Activated CD4-positive, alpha-beta T cell treated with anti-CD3 and anti-CD28 coated beads, Interleukin-2, amount 50 U/mL, for 1 hour (primary cell): ENCODE data around the gene HOXB5.

Source experiments
- DNase-seq: peaks from one replicate; pipeline ENCODE4 v3.0.0-alpha.2; 2020

The HOXB5 gene

DNA sequence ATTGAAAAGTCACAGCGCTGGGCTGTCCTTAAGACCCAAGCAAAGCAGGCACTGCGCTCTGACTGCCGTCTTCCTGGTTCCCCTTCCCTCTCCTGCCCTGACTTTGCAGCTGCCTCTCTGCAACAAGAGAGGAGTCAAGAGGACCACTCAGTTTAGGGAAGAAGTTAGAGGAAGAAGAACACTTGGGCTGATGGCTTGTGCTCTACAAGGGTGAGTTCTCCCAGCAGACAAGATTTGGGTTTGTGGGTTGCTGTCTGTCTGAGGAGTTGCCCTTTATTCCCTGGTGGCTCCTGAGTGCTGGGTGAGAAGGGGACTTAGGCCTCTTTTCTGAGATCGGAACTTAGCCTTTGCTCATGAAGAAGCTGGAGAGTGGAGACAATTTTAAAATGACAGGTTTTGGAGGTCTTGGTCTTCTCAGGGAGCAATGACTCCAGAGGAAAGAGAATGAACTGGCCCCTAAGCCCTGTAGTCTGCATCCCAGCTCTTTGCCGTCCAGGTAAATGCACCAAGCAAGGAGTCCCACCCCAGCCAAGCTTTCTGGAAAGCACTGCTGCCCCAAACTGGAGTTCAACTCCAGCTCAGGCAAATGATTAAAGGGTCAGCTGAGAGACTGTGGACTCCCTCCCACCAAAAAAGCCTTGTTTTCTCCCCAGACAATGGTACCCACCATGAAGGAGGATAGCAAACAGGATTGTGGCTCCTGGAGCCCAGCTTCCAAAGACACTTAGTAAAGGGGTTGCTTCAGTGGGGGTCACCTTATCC, 35.3 kb upstream of the HOXB5 start:
- DNase-seq: no peak

GRCh38 chr17:48627623-48628521, 34.3 kb upstream of the HOXB5 start:
- no peak for DNase-seq

- DNase-seq: no peak
These were observed 33.6 kb upstream of the HOXB5 start for GRCh38 chr17:48627118-48627597.

- peak; percentile 26 for DNase-seq
These were observed 32.9 kb upstream of the HOXB5 start, which contains the start of gene HOXB9 for GRCh38 chr17:48626245-48627117. HOXB9 (minus strand) TSS chr17:48626358; CDS start chr17:48626269, 89 bp downstream.

GRCh38 chr17:48625495-48626244, 32.1 kb upstream of the HOXB5 start:
- DNase-seq: peak; percentile 42

DNA sequence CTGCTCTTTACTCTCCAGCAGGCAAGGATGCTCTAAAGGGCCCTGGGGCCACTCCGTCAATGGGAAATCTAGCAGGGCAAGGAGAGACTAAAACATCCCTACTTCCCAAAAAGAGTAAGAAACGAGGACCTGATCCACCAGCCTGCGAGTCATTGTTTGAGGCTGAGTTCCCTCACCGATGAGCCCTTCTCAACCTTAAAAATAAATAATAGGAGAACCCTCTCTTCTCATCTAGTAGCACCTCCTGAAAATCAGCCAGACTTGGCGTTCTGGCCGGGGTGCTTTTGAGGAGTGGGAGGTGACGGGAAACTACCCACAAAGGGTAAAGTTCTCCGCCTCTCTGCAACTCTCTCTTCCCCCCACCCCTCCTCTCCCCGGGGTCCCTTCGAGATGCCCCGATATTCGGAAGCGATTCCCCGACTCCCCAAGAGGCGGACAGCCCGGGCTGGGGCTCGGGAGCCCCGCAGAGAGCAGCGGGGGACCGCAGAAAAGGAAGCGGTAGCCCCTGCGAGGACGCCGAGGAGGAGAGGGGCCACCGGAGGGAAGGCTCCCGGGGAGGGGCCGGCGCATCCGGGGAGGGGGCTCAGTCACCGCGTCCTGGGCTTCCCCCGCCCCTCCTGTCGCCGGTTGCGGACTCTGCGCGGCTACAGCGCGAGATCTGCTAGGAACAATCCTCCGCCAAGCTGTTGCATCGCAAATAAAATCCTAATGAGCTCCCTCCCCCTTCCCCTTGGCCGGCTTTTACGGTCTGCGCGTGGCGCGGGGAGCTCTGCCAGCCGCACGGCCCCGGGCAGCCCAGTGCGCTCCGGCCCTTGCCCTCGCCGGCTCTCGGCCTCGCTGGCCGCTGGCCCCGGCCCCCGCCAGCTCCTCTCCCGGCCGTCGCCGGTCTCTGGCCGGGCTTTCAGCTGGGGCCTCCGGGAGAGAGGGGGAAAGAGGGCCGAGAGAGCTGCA, 31.2 kb upstream of the HOXB5 start:
- DNase-seq: no peak

- DNase-seq: no peak
These were observed 30.5 kb upstream of the HOXB5 start for GRCh38 chr17:48624118-48624517.

GRCh38 chr17:48623583-48623982, 30.0 kb upstream of the HOXB5 start:
- no peak for DNase-seq

GRCh38 chr17:48622857-48623256, 29.3 kb upstream of the HOXB5 start:
- DNase-seq: no peak

GRCh38 chr17:48621410-48622392, 28.1 kb upstream of the HOXB5 start:
- no peak for DNase-seq

GRCh38 chr17:48620461-48621139, 27.0 kb upstream of the HOXB5 start:
- DNase-seq: no peak

DNA sequence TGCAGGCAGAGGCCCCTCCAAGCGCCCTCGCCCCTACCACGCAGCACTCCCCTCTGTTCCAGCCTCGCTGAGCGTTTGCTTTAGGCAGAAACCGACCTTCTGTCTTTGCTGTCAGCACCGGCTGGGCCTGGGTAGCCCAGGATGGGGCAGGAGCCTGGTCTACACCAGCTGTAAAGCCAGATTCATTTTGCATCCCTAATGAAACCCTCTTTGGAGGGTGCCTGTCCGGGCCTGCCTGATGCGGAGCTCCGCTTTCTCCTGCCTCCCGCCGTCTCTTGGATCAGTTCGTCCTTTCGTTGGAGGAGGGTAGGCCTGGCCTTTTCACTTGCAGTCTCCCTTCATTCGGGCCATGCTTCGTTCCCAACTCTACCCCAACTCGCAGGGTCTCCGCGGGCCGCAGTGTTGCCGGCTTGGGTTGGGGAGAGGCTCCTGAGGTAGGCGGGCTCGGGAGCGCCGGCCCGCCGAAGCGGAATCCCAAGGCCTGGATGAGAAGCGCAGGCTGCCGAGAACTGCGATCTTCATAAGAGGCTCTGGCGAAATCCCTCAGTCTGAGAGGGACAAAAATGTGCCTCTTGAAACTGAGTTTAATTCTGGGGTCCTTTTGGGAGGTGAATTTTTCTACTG, 26.4 kb upstream of the HOXB5 start:
- DNase-seq: no peak

DNA sequence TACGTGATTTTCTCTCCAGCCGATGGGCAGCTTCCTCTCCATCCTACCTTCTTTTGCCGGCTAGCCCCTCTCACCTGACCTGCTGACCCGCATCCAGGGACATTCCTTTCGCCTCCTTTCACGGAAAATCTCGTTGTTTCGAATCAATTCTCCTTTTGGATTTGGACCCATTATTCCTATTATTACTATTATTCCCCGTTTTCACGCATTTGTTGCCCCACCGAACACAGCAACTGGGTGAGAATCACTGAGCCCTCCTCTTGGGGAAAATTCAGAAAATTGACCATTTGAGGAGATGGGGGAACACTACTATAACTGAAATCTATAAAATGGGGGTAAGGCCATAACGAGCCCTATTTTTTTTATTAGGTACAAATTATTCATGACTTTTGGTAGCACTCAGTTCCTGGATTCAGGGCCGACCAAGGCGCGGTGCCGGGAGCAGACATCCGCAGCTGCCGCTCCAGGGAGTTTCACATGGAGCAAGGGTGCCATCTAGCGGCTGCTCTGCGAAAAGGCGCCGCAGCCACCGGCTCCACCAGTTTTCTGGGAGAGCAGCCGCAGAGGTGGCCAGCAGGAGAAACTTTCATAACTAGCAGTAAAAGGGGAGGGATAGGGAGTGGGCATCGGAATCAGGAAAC, 24.8 kb upstream of the HOXB5 start:
- DNase-seq: peak; percentile 84

DNA sequence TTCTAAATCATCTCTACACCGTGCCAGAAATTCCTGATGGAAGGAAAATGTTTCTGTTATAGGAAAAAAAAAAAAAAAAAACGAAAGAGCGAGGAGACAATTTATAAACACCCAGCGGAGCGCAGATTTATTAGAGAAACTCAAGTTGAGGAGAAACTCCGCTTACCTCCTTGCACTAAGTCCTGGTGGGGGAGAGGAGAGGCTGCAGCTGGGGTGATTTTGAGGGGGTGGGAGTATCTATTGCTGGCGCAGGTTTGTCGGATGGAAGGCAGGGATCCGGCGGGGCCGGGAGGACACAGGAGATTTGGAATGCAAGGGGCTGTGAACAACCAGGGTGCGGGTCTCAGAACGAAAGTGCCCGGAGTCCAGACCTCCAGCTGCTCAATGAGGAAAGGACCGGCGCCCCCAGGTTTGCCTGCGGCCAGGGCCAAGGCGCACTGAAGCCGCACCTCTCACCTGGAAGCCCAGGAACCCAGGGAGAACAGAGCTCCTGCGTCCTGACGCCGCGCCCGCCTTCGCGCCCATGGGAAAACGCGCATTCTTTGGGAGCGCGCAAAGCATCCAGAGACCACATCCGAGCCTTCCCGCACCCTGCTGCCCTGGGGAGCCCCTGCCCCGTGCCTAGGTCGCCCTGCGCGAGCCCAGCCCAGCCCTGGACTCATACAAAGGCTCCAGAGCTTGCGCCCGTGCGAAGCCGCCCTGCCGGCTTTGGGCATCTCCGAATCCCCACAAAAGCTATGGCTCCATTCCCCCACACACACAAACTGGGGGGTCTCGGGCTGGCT, 24.1 kb upstream of the HOXB5 start:
- DNase-seq: no peak

- DNase-seq: no peak
These were observed 23.3 kb upstream of the HOXB5 start for GRCh38 chr17:48616717-48617470.
